IPS DF 4.7 (cell line): ENCODE measurements around the gene LILRB1.
"Not testable (repeated sequence)": the region's sequence is repeated elsewhere in the genome, so short reads cannot be mapped to it uniquely, and the experiment has no call there.

Experiments used
- DNase-seq: peaks from one replicate; pipeline ENCODE4 v3.0.0-alpha.2; 2013; ENCODE audit warnings: low spot score; ENCODE audit errors: extremely low read depth

The LILRB1 gene

DNA sequence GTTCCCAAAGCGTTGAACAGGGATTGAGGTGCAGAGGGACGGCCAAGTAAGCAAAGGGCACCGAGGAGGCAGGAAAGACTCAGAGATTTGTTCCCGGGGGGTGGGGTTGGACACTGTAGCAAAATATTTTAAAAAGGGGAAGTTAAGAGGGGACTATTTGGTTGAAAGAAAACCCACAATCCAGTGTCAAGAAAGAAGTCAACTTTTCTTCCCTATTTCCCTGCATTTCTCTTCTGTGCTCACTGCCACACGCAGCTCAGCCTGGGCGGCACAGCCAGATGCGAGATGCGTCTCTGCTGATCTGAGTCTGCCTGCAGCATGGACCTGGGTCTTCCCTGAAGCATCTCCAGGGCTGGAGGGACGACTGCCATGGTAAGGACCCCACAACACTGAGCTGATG is at the start of gene LILRB1:
Gene LILRB1, plus strand, starts transcription at position 223 of the 400 bp plus-strand sequence. CDS start 590 bp downstream, outside the sequence.
- not testable (repeated sequence) for DNase-seq

- DNase-seq: no peak
Observed at GRCh38 chr19:54586397-54586796, 43.9 kb upstream of the LILRB1 start.

DNA sequence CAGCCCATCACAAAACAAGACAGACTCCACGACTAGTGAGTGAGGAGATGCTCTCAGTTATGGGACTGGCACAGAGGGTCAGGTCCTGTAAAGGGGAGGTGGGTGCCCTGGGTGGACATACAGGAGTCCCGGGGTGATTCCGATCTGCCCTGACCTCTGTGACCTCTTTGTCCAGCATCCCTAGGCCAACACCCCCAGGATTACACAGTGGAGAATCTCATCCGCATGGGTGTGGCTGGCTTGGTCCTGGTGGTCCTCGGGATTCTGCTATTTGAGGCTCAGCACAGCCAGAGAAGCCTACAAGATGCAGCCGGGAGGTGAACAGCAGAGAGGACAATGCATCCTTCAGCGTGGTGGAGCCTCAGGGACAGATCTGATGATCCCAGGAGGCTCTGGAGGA is 43.3 kb upstream of the LILRB1 start:
- DNase-seq: no peak

DNA sequence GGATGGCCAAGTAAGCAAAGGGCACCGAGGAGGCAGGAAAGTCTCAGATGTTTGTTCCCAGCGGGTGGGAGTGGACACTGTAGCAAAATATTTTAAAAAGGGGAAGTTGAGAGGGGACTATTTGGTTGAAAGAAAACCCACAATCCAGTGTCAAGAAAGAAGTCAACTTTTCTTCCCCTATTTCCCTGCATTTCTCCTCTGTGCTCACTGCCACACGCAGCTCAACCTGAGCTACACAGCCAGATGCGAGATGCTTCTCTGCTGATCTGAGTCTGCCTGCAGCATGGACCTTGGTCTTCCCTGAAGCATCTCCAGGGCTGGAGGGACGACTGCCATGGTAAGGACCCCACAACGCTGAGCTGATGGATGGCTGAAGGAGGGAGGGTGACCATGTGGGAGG is 36.8 kb upstream of the LILRB1 start, which contains the start of gene LILRA1:
Gene LILRA1, plus strand, starts transcription at position 188 of the 400 bp plus-strand sequence. CDS start 613 bp downstream, outside the sequence.
- not testable (repeated sequence) for DNase-seq

GRCh38 chr19:54593931-54594626 is 36.2 kb upstream of the LILRB1 start:
- DNase-seq: not testable (repeated sequence)

DNA sequence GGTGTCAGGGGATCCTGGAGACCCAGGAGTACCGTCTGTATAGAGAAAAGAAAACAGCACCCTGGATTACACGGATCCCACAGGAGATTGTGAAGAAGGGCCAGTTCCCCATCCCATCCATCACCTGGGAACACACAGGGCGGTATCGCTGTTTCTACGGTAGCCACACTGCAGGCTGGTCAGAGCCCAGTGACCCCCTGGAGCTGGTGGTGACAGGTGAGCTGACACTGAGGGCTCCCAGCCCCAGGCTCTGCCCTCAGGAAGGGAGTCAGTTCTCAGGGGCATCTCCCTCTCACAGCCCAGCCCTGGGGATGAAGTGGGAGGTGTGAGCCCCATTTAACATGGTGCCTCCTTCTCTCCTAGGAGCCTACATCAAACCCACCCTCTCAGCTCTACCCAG is 35.5 kb upstream of the LILRB1 start:
- no peak for DNase-seq

GRCh38 chr19:54595680-54596436 is 34.4 kb upstream of the LILRB1 start:
- DNase-seq: not testable (repeated sequence)

DNA sequence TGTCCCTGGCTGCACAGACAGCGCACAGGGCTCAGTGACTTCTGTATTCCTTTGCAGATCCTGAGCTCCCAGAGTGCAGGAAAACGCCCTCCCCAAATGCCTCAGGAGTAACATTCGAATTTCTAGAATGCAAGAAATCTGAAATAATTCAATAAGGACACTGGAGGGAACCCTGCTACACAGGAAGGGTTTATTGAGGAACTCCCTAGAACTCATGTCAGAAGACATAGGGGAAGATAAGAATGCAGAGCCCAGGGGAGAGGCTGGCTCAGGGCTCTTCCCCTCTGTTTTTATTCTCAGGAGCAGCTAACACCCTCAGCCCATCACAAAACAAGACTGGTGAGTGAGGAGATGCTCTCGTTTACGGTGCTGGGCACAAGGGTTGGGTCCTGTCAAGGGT is 30.1 kb upstream of the LILRB1 start:
- DNase-seq: no peak

DNA sequence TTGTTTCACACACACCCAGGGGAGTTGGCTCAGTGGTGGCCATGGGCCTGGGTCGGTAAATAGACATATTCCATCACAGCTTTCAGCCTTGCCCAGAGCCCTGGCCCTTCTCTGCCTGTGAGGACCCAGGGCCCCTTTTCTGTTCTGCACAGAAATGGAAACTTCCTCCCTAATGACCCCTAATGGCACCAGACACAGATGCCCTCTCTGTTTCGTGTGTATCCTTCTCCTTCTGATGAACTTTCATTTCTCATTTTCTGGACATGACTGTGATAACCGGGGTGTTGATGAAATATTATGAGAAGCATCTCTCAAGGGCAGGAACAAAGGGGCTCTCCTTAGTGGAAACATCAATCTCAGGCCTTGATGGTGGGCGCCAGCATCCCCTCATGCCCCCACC is 24.1 kb upstream of the LILRB1 start:
- no peak for DNase-seq

DNA sequence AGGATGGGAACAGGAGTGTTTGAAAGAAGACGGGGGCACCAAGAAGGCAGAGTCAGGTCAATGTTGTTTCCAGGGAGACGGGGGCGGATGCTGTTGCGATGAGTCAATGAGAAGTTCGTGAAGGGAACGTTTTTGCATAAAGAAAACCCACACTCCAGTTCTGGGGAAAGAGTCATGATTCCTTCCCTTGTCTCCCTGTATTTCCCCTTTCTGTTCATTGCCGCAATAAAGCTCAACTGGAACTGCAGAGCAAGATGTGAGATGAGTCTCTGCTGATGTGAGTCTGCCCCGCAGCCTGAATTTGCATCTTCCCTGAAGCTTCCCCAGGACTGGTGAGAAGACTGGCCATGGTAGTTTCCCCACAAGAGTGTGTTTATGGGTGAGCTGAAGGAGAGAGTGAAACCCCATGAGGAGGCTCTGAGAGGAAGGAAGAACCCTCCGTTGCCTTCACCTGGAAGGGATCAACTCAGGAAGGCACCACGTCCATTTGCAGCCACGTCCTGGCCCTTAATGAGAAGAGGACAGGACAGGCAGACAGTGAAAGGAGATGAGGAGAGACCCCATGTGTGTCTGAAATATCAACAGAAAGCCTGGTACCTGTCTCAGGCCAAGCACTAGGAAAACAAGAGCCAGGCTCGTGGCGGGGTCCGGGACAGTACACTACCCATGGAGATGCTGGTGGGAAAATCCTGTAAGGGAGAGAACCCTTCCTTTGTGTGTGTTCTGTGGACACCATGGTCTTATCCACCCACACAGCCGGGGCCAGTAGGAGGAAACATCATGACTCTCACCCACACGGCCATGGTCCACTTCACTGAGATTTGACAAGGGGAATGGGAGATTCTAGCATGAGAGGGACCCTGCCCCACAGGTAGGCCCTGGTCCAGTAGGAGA is 23.1 kb upstream of the LILRB1 start:
- DNase-seq: no peak

DNA sequence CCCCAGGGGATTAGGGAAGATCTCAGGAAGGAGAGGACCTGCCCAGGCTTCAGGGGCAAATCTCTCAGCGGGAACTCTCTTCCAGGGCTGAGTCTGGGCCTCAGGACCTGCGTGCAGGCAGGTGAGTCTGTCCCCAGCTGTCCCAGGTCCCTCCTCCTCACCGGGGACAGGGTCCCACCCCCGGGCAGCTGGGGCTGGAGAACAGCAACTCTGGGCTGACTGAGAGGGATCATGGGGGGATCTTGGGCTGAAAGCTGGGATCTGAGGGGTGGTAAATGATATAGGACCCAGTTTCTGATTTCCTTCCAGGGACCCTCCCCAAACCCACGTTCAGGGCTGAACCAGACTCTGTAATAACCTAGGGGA is 22.5 kb upstream of the LILRB1 start:
- no peak for DNase-seq

- DNase-seq: no peak
Observed at GRCh38 chr19:54608205-54608604, 22.1 kb upstream of the LILRB1 start.

GRCh38 chr19:54608792-54609191 is 21.5 kb upstream of the LILRB1 start:
- DNase-seq: no peak

GRCh38 chr19:54609356-54609791 is 20.9 kb upstream of the LILRB1 start:
- DNase-seq: no peak

- DNase-seq: no peak
Observed at GRCh38 chr19:54612428-54612827, 17.9 kb upstream of the LILRB1 start.

- DNase-seq: no peak
Observed at GRCh38 chr19:54614726-54615125, 15.6 kb upstream of the LILRB1 start.

- no peak for DNase-seq
Observed at GRCh38 chr19:54616057-54616456, 14.2 kb upstream of the LILRB1 start.

GRCh38 chr19:54616821-54617560 is 13.3 kb upstream of the LILRB1 start:
- DNase-seq: no peak

DNA sequence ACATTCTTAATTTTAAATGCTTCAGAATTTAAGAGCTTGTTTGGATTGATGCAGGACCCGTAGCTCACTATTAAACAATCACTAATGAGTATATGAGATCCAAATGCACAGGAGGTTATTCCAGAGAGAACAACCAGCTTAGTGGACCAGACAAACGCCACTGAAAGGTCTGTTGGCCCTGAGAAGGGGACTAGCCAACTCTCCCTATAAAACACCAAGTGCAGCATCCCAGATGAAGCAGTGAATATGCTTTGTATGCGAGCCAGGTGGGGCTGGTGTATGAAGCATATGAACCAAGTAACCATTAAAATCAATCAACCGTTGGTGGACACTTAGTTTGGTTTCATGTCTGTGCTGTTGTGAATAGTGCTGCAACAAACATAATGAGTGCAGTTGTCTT is 9.8 kb upstream of the LILRB1 start:
- DNase-seq: no peak

DNA sequence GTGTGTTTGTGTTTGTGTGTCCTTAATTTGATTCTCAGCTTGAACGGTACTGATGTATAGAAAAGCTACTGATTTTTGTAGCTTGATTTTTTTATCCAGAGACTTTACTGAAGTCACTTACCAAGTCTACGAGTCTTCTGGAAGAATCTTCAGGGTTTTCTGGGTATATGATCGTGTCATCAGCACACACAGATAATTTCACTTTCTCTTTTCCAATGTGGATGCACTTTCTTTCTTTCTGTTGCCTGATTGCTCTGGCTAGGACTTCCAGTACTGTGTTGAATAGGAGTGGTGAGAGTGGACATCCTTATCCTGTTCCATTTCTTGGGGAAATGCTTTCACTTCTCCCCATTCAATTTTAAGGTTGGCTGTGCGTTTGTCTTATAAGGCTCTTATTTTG is 7.9 kb upstream of the LILRB1 start:
- DNase-seq: no peak

- not testable (repeated sequence) for DNase-seq
Observed at GRCh38 chr19:54624234-54624633, 6.0 kb upstream of the LILRB1 start.
